Suprapubic skin (tissue), 4 donors: ENCODE data around the gene RAPGEF4.

Experiments
- CTCF ChIP-seq, 2 donors: fragments of 200-600 bp in 1 of 2; fragments of 450-650 bp in 1 of 2; sonication (generic) in 1 of 2; IDR thresholded peaks; one replicate each; pipeline ENCODE4 v1.5.1; 2016 to 2019; ENCODE audit warnings: antibody characterized with exemption in 2 of 2, mild to moderate bottlenecking in 1 of 2, moderate library complexity in 1 of 2
- EP300 ChIP-seq: sonication (generic); formaldehyde crosslinking; IDR thresholded peaks from one replicate; pipeline ENCODE4 v1.6.1; 2017; ENCODE audit warnings: antibody characterized with exemption
- POLR2A ChIP-seq, 2 donors: fragments of 450-650 bp; IDR thresholded peaks; one replicate each; pipeline ENCODE4 v1.6.1; 2017; ENCODE audit warnings: antibody characterized with exemption in 2 of 2, mild to moderate bottlenecking in 2 of 2, moderate library complexity in 2 of 2
- POLR2AphosphoS5 ChIP-seq, 3 donors: sonication (generic); formaldehyde crosslinking; IDR thresholded peaks; one replicate each; pipeline ENCODE4 v1.6.1; 2017; ENCODE audit warnings: antibody characterized with exemption in 3 of 3

- no peak for TF ChIP-seq CTCF (IDR thresholded peaks at IDR 0.05)
- no peak for TF ChIP-seq POLR2A (IDR thresholded peaks at IDR 0.05)
- no peak for TF ChIP-seq EP300
- no peak for TF ChIP-seq POLR2AphosphoS5 (IDR thresholded peaks at IDR 0.05)
Measured at GRCh38 chr2:172955587-172955986, 219.9 kb downstream of the RAPGEF4 start.
